ENCODE measurements around the gene SF3B2.

SF3B2 gene

DNA sequence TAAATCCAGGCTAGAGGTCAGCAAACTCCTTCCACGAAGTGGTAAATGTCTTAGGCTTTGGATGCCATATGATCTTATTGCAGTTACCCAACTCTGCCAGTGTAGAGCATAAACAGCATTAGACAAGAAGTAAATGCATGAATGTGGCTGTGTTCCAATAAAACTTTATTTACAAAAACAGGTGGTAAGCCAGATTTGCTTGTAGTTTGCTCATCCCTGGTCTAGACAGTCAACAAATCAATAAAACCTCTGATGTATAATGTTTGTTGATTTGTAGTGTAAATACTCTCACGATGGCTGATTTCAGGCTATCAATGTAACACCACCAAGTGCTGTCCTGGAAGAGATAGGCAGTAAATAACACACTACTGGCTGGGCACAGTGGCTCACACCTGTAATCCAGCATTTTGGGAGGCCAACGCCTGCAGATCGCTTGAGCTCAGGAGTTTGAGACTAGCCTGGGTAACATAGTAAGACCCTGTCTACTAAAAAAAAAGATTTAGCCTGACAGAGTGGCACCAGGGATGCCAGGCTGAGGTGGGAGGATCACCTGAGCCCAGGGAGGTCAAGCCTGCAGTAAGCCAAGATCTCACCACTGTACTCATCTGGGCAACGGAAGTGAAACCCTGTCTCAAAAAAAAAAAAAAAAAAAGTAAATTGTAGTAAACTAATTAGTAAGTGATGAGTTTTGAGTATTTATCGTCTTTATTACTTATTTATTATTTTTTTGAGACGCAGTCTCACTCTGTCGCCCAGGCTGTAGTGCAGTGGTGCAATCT, 19.0 kb upstream of the SF3B2 start:
- DNase-seq (ENCODE audit: low read depth), result no peak
- TF ChIP-seq, protein P1, sequence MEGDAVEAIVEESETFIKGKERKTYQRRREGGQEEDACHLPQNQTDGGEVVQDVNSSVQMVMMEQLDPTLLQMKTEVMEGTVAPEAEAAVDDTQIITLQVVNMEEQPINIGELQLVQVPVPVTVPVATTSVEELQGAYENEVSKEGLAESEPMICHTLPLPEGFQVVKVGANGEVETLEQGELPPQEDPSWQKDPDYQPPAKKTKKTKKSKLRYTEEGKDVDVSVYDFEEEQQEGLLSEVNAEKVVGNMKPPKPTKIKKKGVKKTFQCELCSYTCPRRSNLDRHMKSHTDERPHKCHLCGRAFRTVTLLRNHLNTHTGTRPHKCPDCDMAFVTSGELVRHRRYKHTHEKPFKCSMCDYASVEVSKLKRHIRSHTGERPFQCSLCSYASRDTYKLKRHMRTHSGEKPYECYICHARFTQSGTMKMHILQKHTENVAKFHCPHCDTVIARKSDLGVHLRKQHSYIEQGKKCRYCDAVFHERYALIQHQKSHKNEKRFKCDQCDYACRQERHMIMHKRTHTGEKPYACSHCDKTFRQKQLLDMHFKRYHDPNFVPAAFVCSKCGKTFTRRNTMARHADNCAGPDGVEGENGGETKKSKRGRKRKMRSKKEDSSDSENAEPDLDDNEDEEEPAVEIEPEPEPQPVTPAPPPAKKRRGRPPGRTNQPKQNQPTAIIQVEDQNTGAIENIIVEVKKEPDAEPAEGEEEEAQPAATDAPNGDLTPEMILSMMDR (IDR thresholded peaks at IDR 0.05; ENCODE audit: low read depth, low read length, missing control alignments), result no peak
- H3K4me3 ChIP-seq (ENCODE audit: low read depth, low read length), result no peak overlapping the region

DNA sequence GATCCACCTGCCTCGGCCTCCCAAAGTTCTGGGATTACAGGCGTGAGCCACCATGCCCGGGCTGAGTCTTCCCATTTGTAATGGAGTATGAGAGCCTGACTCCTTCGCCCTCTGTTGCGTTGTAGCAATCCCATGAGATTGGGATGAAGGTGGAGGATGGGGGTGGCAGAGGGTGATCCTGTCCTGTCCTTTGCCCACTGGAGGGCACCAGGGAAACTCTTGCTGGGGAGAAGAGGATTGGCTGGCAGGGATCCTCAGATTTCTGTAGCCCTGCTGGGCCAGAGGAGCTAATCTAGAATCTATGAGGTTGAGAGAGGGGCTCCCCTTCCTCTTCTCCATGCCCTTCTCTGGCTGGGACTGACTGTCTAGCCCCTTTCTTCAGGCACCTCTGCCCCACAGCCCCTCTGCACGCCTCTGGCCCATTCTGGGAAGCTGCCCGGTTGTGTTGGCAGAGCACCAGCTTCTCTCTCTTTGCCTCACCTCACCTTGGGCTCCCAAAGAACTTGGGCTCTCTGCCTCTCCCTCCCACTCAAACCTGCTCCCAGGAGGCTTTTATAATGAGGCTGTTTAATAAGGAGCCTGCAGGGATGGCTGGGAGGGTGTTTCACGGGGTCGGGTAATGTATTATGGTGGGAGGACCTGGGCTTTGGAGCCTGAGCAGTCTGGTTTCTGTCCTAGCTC, 16.4 kb upstream of the SF3B2 start:
- no peak overlapping the region for H3K4me3 ChIP-seq (ENCODE audit: low read depth, low read length)
- TF ChIP-seq, protein P1 (IDR thresholded peaks at IDR 0.05; ENCODE audit: low read depth, low read length, missing control alignments), result no peak
- DNase-seq (ENCODE audit: low read depth), result no peak

DNA sequence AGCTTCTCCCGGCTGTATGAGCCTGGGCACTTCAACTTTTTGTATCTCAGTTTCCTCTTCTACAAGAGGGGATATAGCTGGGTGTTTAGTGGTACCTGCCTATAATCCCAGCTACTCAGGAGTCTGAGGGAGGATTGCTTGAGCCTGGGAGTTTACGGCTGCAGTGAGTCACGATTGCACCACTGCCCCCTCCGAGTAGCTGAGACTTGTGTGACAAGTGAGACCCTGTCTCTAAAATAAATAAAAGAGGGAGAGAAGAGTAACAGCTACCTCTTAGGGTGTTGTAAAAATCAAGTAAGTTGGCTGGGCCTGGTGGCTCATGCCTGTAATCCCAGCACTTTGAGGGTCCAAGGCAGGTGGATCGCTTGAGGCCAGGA, 15.8 kb upstream of the SF3B2 start:
- TF ChIP-seq, protein P1 (IDR thresholded peaks at IDR 0.05; ENCODE audit: low read depth, low read length, missing control alignments), result no peak
- DNase-seq (ENCODE audit: low read depth), result no peak
- no peak overlapping the region for H3K4me3 ChIP-seq (ENCODE audit: low read depth, low read length)

DNA sequence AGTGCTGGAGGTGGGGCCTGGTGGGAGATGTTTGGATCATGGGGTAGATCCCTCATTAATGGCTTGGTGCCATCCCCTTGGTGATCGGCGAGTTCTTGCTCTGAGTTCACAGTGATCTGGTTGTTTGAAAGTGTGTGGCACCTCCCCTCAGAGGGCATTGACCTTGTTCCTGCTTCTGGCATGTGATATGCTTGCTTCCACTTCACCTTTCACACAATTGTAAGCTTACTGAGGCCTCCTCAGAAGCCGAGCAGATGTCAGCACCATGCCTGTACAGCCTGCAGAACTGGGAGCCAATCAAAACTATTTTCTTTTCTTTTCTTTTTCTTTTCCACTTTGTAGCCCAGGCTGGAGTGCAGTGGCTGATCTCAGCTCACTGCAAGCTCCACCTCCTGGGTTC, 14.8 kb upstream of the SF3B2 start:
- no peak overlapping the region for H3K4me3 ChIP-seq (ENCODE audit: low read depth, low read length)
- TF ChIP-seq, protein P1 (IDR thresholded peaks at IDR 0.05; ENCODE audit: low read depth, low read length, missing control alignments), result no peak

DNA sequence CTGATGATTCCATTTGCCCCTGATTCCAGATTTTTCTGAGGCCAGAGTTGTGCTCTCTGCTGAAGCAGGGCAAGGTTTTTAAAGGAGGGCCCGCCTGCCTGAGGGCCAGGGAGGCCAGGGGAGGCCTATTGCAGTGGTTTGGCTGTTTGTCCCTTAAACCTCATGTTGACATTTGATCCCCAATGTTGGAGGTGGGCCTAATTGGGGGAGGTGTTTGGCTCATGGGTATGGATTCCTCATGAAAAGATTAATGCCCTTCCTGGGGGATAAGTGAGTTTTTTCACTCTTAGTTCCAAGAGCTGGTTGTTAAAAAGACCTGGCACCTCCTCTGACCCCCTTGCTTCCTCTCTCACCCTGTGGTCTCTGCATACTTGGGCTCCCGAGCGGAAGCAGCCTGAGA, 12.4 kb upstream of the SF3B2 start:
- no peak overlapping the region for H3K4me3 ChIP-seq (ENCODE audit: low read depth, low read length)
- no peak for DNase-seq (ENCODE audit: low read depth)
- TF ChIP-seq, protein P1 (IDR thresholded peaks at IDR 0.05; ENCODE audit: low read depth, low read length, missing control alignments), result no peak

More for the DNA sequence above, 14.8 kb upstream of the SF3B2 start:
- no peak for DNase-seq (ENCODE audit: low read depth)

DNA sequence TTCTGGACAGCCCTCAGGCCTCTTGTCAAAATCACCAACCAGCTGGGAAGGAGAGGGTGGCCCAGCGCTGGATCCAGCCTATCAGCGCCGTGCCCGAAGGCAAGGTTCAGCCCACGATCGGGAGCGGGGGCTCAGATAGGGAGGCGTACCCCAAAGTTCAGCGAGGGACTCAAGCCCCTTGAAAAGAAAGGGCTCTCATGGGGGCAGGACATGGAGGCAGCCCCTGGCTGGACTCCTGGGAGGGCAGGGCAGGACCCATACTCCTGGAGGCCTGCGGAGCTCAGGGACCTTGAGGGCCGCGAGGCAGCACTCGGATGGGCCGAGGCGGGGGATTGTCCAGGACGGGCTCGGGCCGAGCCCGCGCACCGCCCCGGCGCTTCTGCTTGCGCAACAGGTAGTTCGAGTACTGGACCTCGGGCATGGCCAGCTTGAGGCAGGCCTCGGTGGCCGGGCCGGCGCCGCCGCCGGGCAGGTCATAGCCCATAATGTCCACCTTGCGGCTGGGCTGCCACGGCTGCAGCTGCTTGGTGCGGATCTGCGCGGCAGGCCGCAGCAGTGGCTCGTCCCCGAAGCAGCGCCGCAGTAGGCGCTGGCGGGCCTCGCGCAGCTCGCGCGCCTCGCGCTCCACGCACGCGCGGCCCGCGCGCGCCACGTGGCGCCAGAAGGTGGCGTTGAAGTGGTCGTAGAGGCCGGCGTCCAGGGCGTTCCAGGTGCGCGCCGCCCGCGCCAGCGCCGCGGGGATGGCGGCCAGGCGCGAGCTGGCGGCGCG, 9.8 kb upstream of the SF3B2 start:
- DNase-seq (ENCODE audit: low read depth), result no peak
- no peak overlapping the region for H3K4me3 ChIP-seq (ENCODE audit: low read depth, low read length)
- TF ChIP-seq, protein P1 (IDR thresholded peaks at IDR 0.05; ENCODE audit: low read depth, low read length, missing control alignments), result no peak
